HEK293T (cell line): ENCODE results near the gene ATOH8.

Experiments used
- BHLHE40 ChIP-seq: fragments of 450-650 bp; IDR thresholded peaks from 2 replicates; pipeline ENCODE4 v1.6.1; 2016; ENCODE audit warnings: mild to moderate bottlenecking, moderate library complexity, borderline replicate concordance
- FOXA1 ChIP-seq: fragments of 450-650 bp; IDR thresholded peaks from 2 replicates; pipeline ENCODE4 v1.6.1; 2016; ENCODE audit warnings: mild to moderate bottlenecking
- FOXM1 ChIP-seq: fragments of 450-650 bp; IDR thresholded peaks from 2 replicates; pipeline ENCODE4 v1.6.1; 2017; ENCODE audit warnings: mild to moderate bottlenecking, borderline replicate concordance
- NFRKB ChIP-seq: fragments of 450-650 bp; IDR thresholded peaks from 2 replicates; pipeline ENCODE4 v1.6.1; 2016; ENCODE audit warnings: mild to moderate bottlenecking, moderate library complexity
- SP1 ChIP-seq: fragments of 450-650 bp; IDR thresholded peaks from 2 replicates; pipeline ENCODE4 v1.6.1; 2017
- TARDBP ChIP-seq: fragments of 450-650 bp; IDR thresholded peaks from 2 replicates; pipeline ENCODE4 v1.6.1; 2016

DNA sequence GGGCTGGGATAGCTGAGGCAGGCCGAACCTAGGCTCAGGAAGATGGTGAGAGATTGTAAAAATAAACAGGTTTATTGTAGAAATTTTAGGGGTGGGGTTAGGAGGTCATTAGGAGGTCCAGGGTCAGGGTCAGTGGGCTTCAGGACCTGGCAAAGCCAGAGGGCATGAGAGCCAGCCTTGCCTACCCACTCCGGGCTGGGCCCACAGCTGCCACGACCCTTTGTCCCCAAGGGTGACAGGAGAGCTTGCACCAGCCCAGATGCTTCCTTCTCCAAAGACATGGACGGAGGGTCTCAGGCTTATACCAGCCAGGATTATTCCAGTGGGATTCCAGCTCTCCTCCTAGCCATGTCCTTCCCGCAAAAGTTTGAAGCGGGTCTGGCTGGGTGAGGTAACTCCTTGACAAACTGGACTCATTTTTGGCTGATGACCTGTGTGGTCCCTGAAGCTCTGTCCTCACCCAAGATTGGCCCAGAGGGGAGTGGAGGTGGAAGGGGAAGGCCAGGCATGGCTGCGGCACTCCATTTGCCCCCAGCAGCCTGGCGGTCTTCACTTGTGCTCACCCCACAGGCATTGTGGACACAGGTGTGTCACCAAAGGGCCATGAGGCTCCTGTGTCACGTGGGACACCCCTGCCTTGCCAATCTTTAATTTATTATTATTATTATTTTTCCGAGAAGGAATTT is 23.8 kb upstream of the ATOH8 start:
- TF ChIP-seq TARDBP (no peak), SP1 (no peak), BHLHE40 (no peak), FOXM1 (no peak), FOXA1 (no peak), NFRKB (no peak)
